IMR-90 (cell line): Measurements from ENCODE around the gene FAS. TPM values are rescaled to one million over a fixed set of nuclear protein-coding genes. Genes with fewer than 3 reads are reported as not detected.

Source experiments
- ATAC-seq: fragments of 200-7000 bp; cut with Tn5 transposase; 2 replicates; pipeline ENCODE4 v1.9.1; 2020; ENCODE audit warnings: low read depth, mild to moderate bottlenecking, moderate library complexity
- BruUV-seq: library from RNA; stranded (reverse); fragments of 400-500 nt; replicated peaks from 2 replicates; lab custom pipeline; 2021; lab: Mats Ljungman, UMichigan
- CTCF ChIA-PET: fragments of 300-600 bp; formaldehyde crosslinking; extraction: SDS; loops from one replicate; lab custom pipeline; 2021; ENCODE audit warnings: antibody characterized with exemption; lab: Yijun Ruan, JAX
- POLR2A ChIA-PET: fragments of 300-600 bp; sonication (Branson Sonifier 250); formaldehyde crosslinking; loops from one replicate; lab custom pipeline; 2022; ENCODE audit warnings: antibody characterized with exemption; ENCODE audit not compliant: unreplicated experiment; lab: Charles Lee
- DNase-seq: peaks from one replicate; pipeline ENCODE4 v3.0.0; 2013
- H2AFZ ChIP-seq: replicated peaks from 2 replicates; pipeline ENCODE3; 2013; ENCODE audit warnings: low read length, mild to moderate bottlenecking; ENCODE audit not compliant: poor library complexity
- H2AK5ac ChIP-seq: 2 replicates; pipeline ENCODE4 v1.6.1; 2013; ENCODE audit warnings: low read depth, low read length, inconsistent platforms
- H2AK9ac ChIP-seq: replicated peaks from 2 replicates; pipeline ENCODE3; 2013; ENCODE audit warnings: mild to moderate bottlenecking, low read depth, low read length, moderate library complexity; ENCODE audit not compliant: poor library complexity
- H2BK120ac ChIP-seq: 2 replicates; pipeline ENCODE4 v1.6.1; 2013; ENCODE audit warnings: low read depth, low read length, inconsistent platforms
- H2BK15ac ChIP-seq: 3 replicates; pipeline ENCODE4 v1.6.1; 2013; ENCODE audit warnings: low read depth, low read length, inconsistent platforms
- H2BK20ac ChIP-seq: 2 replicates; pipeline ENCODE4 v1.6.1; 2013; ENCODE audit warnings: low read depth, mild to moderate bottlenecking, inconsistent platforms, low read length, moderate library complexity
- H2BK5ac ChIP-seq: 2 replicates; pipeline ENCODE4 v1.6.1; 2013; ENCODE audit warnings: mild to moderate bottlenecking, low read depth, low read length, inconsistent platforms; ENCODE audit not compliant: poor library complexity, severe bottlenecking
- H3K14ac ChIP-seq: replicated peaks from 2 replicates; pipeline ENCODE4 v1.6.1; 2013; ENCODE audit warnings: low read depth, low read length, inconsistent platforms
- H3K18ac ChIP-seq: 2 replicates; pipeline ENCODE4 v1.6.1; 2013; ENCODE audit warnings: low read depth, low read length, control low read depth
- H3K23ac ChIP-seq: 2 replicates; pipeline ENCODE4 v1.6.1; 2013; ENCODE audit warnings: low read depth, low read length, inconsistent platforms
- H3K27ac ChIP-seq: 2 replicates; pipeline ENCODE4 v1.5.1; 2013; ENCODE audit warnings: mild to moderate bottlenecking, control low read depth, low read length; ENCODE audit not compliant: insufficient read depth
- H3K27me3 ChIP-seq: 2 replicates; pipeline ENCODE4 v1.6.1; 2013; ENCODE audit warnings: low read length; ENCODE audit not compliant: control insufficient read depth, insufficient read depth
- H3K36me3 ChIP-seq: 2 replicates; pipeline ENCODE4 v1.6.1; 2013; ENCODE audit warnings: low read length, mixed read lengths; ENCODE audit not compliant: control insufficient read depth, insufficient read depth
- H3K4ac ChIP-seq: 2 replicates; pipeline ENCODE4 v1.6.1; 2013; ENCODE audit warnings: low read depth, low read length, inconsistent platforms
- H3K4me1 ChIP-seq: 2 replicates; pipeline ENCODE4 v1.6.1; 2013; ENCODE audit warnings: low read length, mixed read lengths; ENCODE audit not compliant: control insufficient read depth, insufficient read depth
- H3K4me2 ChIP-seq: 2 replicates; pipeline ENCODE4 v1.6.1; 2013; ENCODE audit warnings: low read depth, mild to moderate bottlenecking, control low read depth, low read length, moderate library complexity
- H3K4me3 ChIP-seq: 2 replicates; pipeline ENCODE4 v1.5.1; 2013; ENCODE audit warnings: low read depth, mild to moderate bottlenecking, control low read depth, low read length, moderate library complexity; ENCODE audit not compliant: insufficient read depth
- H3K56ac ChIP-seq: 2 replicates; pipeline ENCODE4 v1.6.1; 2013; ENCODE audit warnings: low read length, inconsistent platforms; ENCODE audit not compliant: insufficient read depth; ENCODE audit errors: extremely low read depth
- H3K79me1 ChIP-seq, 2 experiments: 2 replicates each; pipeline ENCODE4 v1.6.1; 2013; ENCODE audit warnings: low read length in 2 of 2, inconsistent platforms in 1 of 2, low read depth in 1 of 2
- H3K9ac ChIP-seq: 2 replicates; pipeline ENCODE4 v1.6.1; 2013; ENCODE audit warnings: low read depth, low read length, control low read depth
- H3K9me1 ChIP-seq: 2 replicates; pipeline ENCODE4 v1.6.1; 2013; ENCODE audit warnings: low read length, inconsistent platforms; ENCODE audit not compliant: insufficient read depth
- H3K9me3 ChIP-seq: 2 replicates; pipeline ENCODE4 v1.6.1; 2013; ENCODE audit warnings: low read length; ENCODE audit not compliant: control insufficient read depth, insufficient read depth
- H4K20me1 ChIP-seq: 2 replicates; pipeline ENCODE4 v1.6.1; 2013; ENCODE audit warnings: low read length, inconsistent platforms; ENCODE audit not compliant: insufficient read depth
- H4K5ac ChIP-seq: 2 replicates; pipeline ENCODE4 v1.6.1; 2013; ENCODE audit warnings: mild to moderate bottlenecking, low read depth, low read length, control low read depth
- H4K8ac ChIP-seq, 2 experiments: 2 replicates each; pipeline ENCODE4 v1.6.1; 2013; ENCODE audit warnings: low read depth in 2 of 2, low read length in 2 of 2, control low read depth in 1 of 2, inconsistent platforms in 1 of 2
- H4K91ac ChIP-seq: 2 replicates; pipeline ENCODE4 v1.6.1; 2013; ENCODE audit warnings: low read depth, low read length, inconsistent platforms; ENCODE audit not compliant: insufficient read depth
- CEBPB ChIP-seq: IDR thresholded peaks from 2 replicates; pipeline ENCODE4 v1.6.1; 2012; ENCODE audit warnings: low read depth, low read length, improper control_type of control experiment
- CTCF ChIP-seq: conservative IDR thresholded peaks from 2 replicates; pipeline ENCODE4 v1.5.1; 2012; ENCODE audit warnings: mild to moderate bottlenecking, low read depth, low read length, improper control_type of control experiment
- WGBS, 2 experiments: methylation state at CpG; one replicate each; pipeline versions ENCODE4 v1.1.5 to v1.1.7; 2013; ENCODE audit warnings: missing lambda C conversion rate in 2 of 2; ENCODE audit not compliant: insufficient read length in 1 of 2; ENCODE audit errors: extremely low coverage in 2 of 2; 5-methylcytosine and 5-hydroxymethylcytosine counted together
- dilution Hi-C: fragments of 300-500 bp; cut with HindIII; formaldehyde crosslinking; loops from one replicate; pipeline ENCODE4 v1.14.3; 2018; ENCODE audit warnings: low sequenced_read_pairs; ENCODE audit not compliant: unreplicated experiment
- in situ Hi-C: fragments of 300-500 bp; cut with MboI; formaldehyde crosslinking; loops from 3 replicates; pipeline ENCODE4 v1.14.3; 2019; ENCODE audit warnings: low sequenced_read_pairs, inconsistent platforms, mixed read lengths
- intact Hi-C: fragments of 100-400 bp; cut with micrococcal nuclease; formaldehyde crosslinking; loops from 2 replicates; pipeline ENCODE4 v1.10.0; 2022
- polyA plus RNA-seq, 3 experiments: library from polyadenylated mRNA; depleted of rRNA; stranded (reverse); fragments of >200 nt; gene quantifications; 2 replicates each; pipeline ENCODE4 v1.2.3, GENCODE V29; 2012; ENCODE audit warnings: low replicate concordance in 1 of 3
- total RNA-seq: library from RNA; depleted of rRNA; stranded (reverse); fragments of >200 nt; gene quantifications from 2 replicates; pipeline ENCODE4 v1.2.3, GENCODE V29; 2012
- TF ChIP-seq, protein P1 (sequence below): fragments of 150-350 bp; IDR thresholded peaks from 2 replicates; pipeline ENCODE4 v1.6.1; 2017; ENCODE audit warnings: mild to moderate bottlenecking, antibody characterized with exemption, low read length, low read depth

Gene FAS
- total and polyA plus RNA-seq, 2 of the 4 experiments (the other 2 are of a cell fraction): 34.3 to 53.8 TPM

- H2AK9ac ChIP-seq: no peak overlapping the region
- H3K14ac ChIP-seq: 0 out of 2 replicates have a peak overlapping the region, but pooled peaks have one; percentile 28
- no peak overlapping the region for H2AFZ ChIP-seq
- no peak overlapping the region for H2BK20ac ChIP-seq
- H2BK5ac ChIP-seq: no peak overlapping the region
- no peak overlapping the region for H3K18ac ChIP-seq
- H3K4me2 ChIP-seq: peak overlapping the region; percentile 55
- peak overlapping the region; percentile 63; the same call in 1 of the 2 replicates for H3K23ac ChIP-seq
- ChIA-PET CTCF (interaction anchor here (0.7 to 0.9 kb wide), 3 partner anchors 56 to 221 kb away, joined by 3 to 4 read pairs (median 3); no protein-coding TSS in a partner anchor), POLR2A (no interaction called here)
- H3K36me3 ChIP-seq: peaks cover 10% of the 10 kb centered on the region
- in situ Hi-C loops (no loop called here), dilution Hi-C loops (loop anchor here (25.0 kb wide), 1 partner anchor 211 kb away; the partner anchor contains the start of gene CH25H), intact Hi-C loops (no loop called here)
- H3K9me3 ChIP-seq: no peaks in the 10 kb centered on the region
- peaks cover 15% of the 10 kb centered on the region; the same call in 1 of the 2 replicates for H4K20me1 ChIP-seq
- H3K9ac ChIP-seq: no peak overlapping the region
- H3K9me1 ChIP-seq: peaks cover 10% of the 10 kb centered on the region; the same call in 1 of the 2 replicates
- H3K4me3 ChIP-seq: no peak overlapping the region
- H3K4me1 ChIP-seq: peaks cover 11% of the 10 kb centered on the region
- TF ChIP-seq CTCF (no peak), CEBPB (peak; percentile 83)
- TF ChIP-seq, protein P1, sequence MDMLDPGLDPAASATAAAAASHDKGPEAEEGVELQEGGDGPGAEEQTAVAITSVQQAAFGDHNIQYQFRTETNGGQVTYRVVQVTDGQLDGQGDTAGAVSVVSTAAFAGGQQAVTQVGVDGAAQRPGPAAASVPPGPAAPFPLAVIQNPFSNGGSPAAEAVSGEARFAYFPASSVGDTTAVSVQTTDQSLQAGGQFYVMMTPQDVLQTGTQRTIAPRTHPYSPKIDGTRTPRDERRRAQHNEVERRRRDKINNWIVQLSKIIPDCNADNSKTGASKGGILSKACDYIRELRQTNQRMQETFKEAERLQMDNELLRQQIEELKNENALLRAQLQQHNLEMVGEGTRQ: no peak
- no peak overlapping the region for H3K56ac ChIP-seq
- ATAC-seq: peak; percentile 53
- no peak overlapping the region for H2BK120ac ChIP-seq
- no peak overlapping the region for H2BK15ac ChIP-seq
- no peak for DNase-seq
- peak overlapping the region; percentile 39; the same call in 1 of the 2 replicates for H3K27ac ChIP-seq
- peaks cover 24 to 53% of the 10 kb centered on the region in 2 experiments for H3K79me1 ChIP-seq
- H3K27me3 ChIP-seq: no peaks in the 10 kb centered on the region
- BruUV-seq: no TSS peak
- WGBS, 2 experiments: no CpG with 5 or more reads among the region's 5 CpGs
- H3K4ac ChIP-seq: 0 out of 2 replicates have a peak overlapping the region, but pooled peaks have one; percentile 1
- 0 out of 2 replicates have a peak overlapping the region, but pooled peaks have one; percentile 21 for H4K91ac ChIP-seq
- H2AK5ac ChIP-seq: no peak overlapping the region
- H4K5ac ChIP-seq: no peak overlapping the region
- no peak overlapping the region for H4K8ac ChIP-seq
Measured at GRCh38 chr10:89001024-89001728, 10.6 kb downstream of the FAS start.
